Keratinocyte (primary cell): ENCODE measurements around the gene RAPGEF3. TPM values are rescaled to one million over a fixed set of nuclear protein-coding genes. Genes with fewer than 3 reads are reported as not detected.

Experiments
- DNase-seq: peaks from one replicate; pipeline ENCODE4 v3.0.0-alpha.2; 2011; ENCODE audit warnings: low read depth, missing footprints, low spot score
- FAIRE-seq: peaks from 2 replicates; lab custom pipeline; 2011; peaks lifted over from hg19 to GRCh38; lab: Jason Lieb, UNC
- H2AFZ ChIP-seq: 2 replicates; pipeline ENCODE4 v1.6.0; 2012; ENCODE audit warnings: low read length, control low read depth, inconsistent platforms; ENCODE audit not compliant: control insufficient read depth
- H3K27ac ChIP-seq: 2 replicates; pipeline ENCODE4 v1.5.1; 2011; ENCODE audit warnings: low read length; ENCODE audit not compliant: control insufficient read depth, insufficient read depth
- H3K27me3 ChIP-seq: 3 replicates; pipeline ENCODE4 v1.6.0; 2011; ENCODE audit warnings: low read length; ENCODE audit not compliant: control insufficient read depth, insufficient read depth; ENCODE audit errors: extremely low read depth
- H3K36me3 ChIP-seq, 2 experiments: 2 replicates in 1 of 2; 3 replicates in 1 of 2; pipeline ENCODE4 v1.5.1; 2011; ENCODE audit warnings: low read length in 2 of 2, mild to moderate bottlenecking in 1 of 2; ENCODE audit not compliant: control insufficient read depth in 2 of 2, insufficient read depth in 2 of 2; ENCODE audit errors: extremely low read depth in 1 of 2
- H3K4me1 ChIP-seq: 3 replicates; pipeline ENCODE4 v1.5.1; 2011; ENCODE audit warnings: low read length; ENCODE audit not compliant: control insufficient read depth, insufficient read depth; ENCODE audit errors: extremely low read depth
- H3K4me2 ChIP-seq: 3 replicates; pipeline ENCODE4 v1.6.0; 2011; ENCODE audit warnings: low read depth, low read length; ENCODE audit not compliant: control insufficient read depth, insufficient read depth; ENCODE audit errors: extremely low read depth
- H3K4me3 ChIP-seq, 3 experiments: fragments of 200-600 bp in 1 of 3; sonication (generic) in 1 of 3; 2 replicates in 2 of 3; 3 replicates in 1 of 3; pipeline ENCODE4 v1.5.1; 2011 to 2016; ENCODE audit warnings: low read length in 3 of 3, mild to moderate bottlenecking in 3 of 3, control low read depth in 2 of 3, inconsistent platforms in 1 of 3, low read depth in 1 of 3, mixed read lengths in 1 of 3, mixed run types in 1 of 3, moderate library complexity in 1 of 3; ENCODE audit not compliant: control insufficient read depth in 2 of 3, insufficient read depth in 2 of 3; ENCODE audit errors: extremely low read depth in 1 of 3
- H3K79me2 ChIP-seq: 2 replicates; pipeline ENCODE4 v1.6.0; 2012; ENCODE audit warnings: low read length; ENCODE audit not compliant: control insufficient read depth, insufficient read depth
- H3K9ac ChIP-seq: 3 replicates; pipeline ENCODE4 v1.6.0; 2011; ENCODE audit warnings: low read length; ENCODE audit not compliant: control insufficient read depth, insufficient read depth; ENCODE audit errors: extremely low read depth
- H3K9me1 ChIP-seq: 3 replicates; pipeline ENCODE4 v1.6.0; 2011; ENCODE audit warnings: low read length; ENCODE audit not compliant: control insufficient read depth, insufficient read depth; ENCODE audit errors: extremely low read depth
- H3K9me3 ChIP-seq: 2 replicates; pipeline ENCODE4 v1.5.1; 2012; ENCODE audit warnings: low read depth, low read length; ENCODE audit not compliant: control insufficient read depth
- H4K20me1 ChIP-seq: 3 replicates; pipeline ENCODE4 v1.6.0; 2011; ENCODE audit warnings: low read length; ENCODE audit not compliant: control insufficient read depth, insufficient read depth; ENCODE audit errors: extremely low read depth
- CTCF ChIP-seq, 3 experiments: IDR thresholded peaks in 1 of 3; conservative IDR thresholded peaks in 1 of 3; optimal IDR thresholded peaks in 1 of 3; 2 replicates in 2 of 3; 3 replicates in 1 of 3; pipeline versions ENCODE3 to v1.5.1; 2011; ENCODE audit warnings: low read length in 3 of 3, mild to moderate bottlenecking in 3 of 3, moderate library complexity in 2 of 3, control low read depth in 1 of 3, inconsistent platforms in 1 of 3; ENCODE audit not compliant: insufficient read depth in 2 of 3; ENCODE audit errors: extremely low read depth in 1 of 3
- EZH2 ChIP-seq: IDR thresholded peaks from one replicate; pipeline ENCODE4 v1.6.1; 2012; ENCODE audit warnings: inconsistent platforms, mild to moderate bottlenecking, low read length, moderate library complexity
- dilution Hi-C: fragments of 300-500 bp; cut with MboI; formaldehyde crosslinking; loops from one replicate; pipeline ENCODE4 v1.7.0; 2020; ENCODE audit warnings: low sequenced_read_pairs; ENCODE audit not compliant: extremely low pct_ligation_motif_present
- polyA plus RNA-seq, 5 experiments: library from polyadenylated mRNA; depleted of rRNA in 3 of 5; stranded (reverse) in 3 of 5; stranded (forward) in 1 of 5; unstranded in 1 of 5; fragments of >200 nt; gene quantifications; 1 replicate in 1 of 5; 2 replicates in 3 of 5; 3 replicates in 1 of 5; pipeline versions ENCODE4 v1.2.1 to v1.2.3, GENCODE V29; 2011 to 2012; ENCODE audit warnings: missing spikeins in 2 of 5, low read depth in 1 of 5, low replicate concordance in 1 of 5

RAPGEF3 gene
- polyA plus RNA-seq, 1 donor (not counting 4 experiments of a cell fraction or from before 2014, with no cell fraction given), result 5.1 TPM

GRCh38 chr12:47757364-47757839 lies 1.3 kb downstream of the RAPGEF3 start:
- no peaks in the 10 kb centered on the region for H3K9me3 ChIP-seq
- no peaks in the 10 kb centered on the region for H3K9me1 ChIP-seq
- no peak overlapping the region for H3K27ac ChIP-seq
- peak overlapping the region in 2 of 3 experiments; percentile 48 to 69 for H3K4me3 ChIP-seq
- no peaks in the 10 kb centered on the region for H4K20me1 ChIP-seq
- H3K9ac ChIP-seq, result no peak overlapping the region
- TF ChIP-seq CTCF (optimal IDR thresholded peaks at IDR 0.05 in 1 of 3, IDR thresholded peaks at IDR 0.05 in 1 of 3, conservative IDR thresholded peaks at IDR 0.05 in 1 of 3; ENCODE audit: extremely low read depth in 1 of 3, insufficient read depth in 2 of 3, low read length in 3 of 3) (no peak), EZH2 (no peak)
- peak overlapping the region; percentile 86 for H3K4me2 ChIP-seq
- H3K36me3 ChIP-seq, result no peaks in the 10 kb centered on the region
- no peaks in the 10 kb centered on the region for H3K27me3 ChIP-seq
- DNase-seq, result no peak
- no peak for FAIRE-seq
- dilution Hi-C loops, result no loop called here
- peaks cover 61% of the 10 kb centered on the region for H3K4me1 ChIP-seq
- no peaks in the 10 kb centered on the region for H3K79me2 ChIP-seq
- no peak overlapping the region for H2AFZ ChIP-seq

GRCh38 chr12:47755655-47756562 lies 2.8 kb downstream of the RAPGEF3 start:
- DNase-seq (no peak), FAIRE-seq (peak; percentile 62)
- H3K4me3 ChIP-seq, result no peak overlapping the region
- no peaks in the 10 kb centered on the region for H4K20me1 ChIP-seq
- no peaks in the 10 kb centered on the region for H3K79me2 ChIP-seq
- no peak overlapping the region for H3K9ac ChIP-seq
- H3K9me1 ChIP-seq, result peaks cover 4% of the 10 kb centered on the region
- dilution Hi-C loops, result no loop called here
- H2AFZ ChIP-seq, result no peak overlapping the region
- H3K27ac ChIP-seq, result peak overlapping the region; percentile 93
- H3K27me3 ChIP-seq, result no peaks in the 10 kb centered on the region
- H3K36me3 ChIP-seq, result no peaks in the 10 kb centered on the region
- peaks cover 76% of the 10 kb centered on the region for H3K4me1 ChIP-seq
- no peak for TF ChIP-seq EZH2
- no peak for TF ChIP-seq CTCF (optimal IDR thresholded peaks at IDR 0.05 in 1 of 3, IDR thresholded peaks at IDR 0.05 in 1 of 3, conservative IDR thresholded peaks at IDR 0.05 in 1 of 3; ENCODE audit: extremely low read depth in 1 of 3, insufficient read depth in 2 of 3, low read length in 3 of 3)
- peak overlapping the region; percentile 80 for H3K4me2 ChIP-seq
- no peaks in the 10 kb centered on the region for H3K9me3 ChIP-seq
